Measurements from ENCODE around the gene PPP4R4.

DNA sequence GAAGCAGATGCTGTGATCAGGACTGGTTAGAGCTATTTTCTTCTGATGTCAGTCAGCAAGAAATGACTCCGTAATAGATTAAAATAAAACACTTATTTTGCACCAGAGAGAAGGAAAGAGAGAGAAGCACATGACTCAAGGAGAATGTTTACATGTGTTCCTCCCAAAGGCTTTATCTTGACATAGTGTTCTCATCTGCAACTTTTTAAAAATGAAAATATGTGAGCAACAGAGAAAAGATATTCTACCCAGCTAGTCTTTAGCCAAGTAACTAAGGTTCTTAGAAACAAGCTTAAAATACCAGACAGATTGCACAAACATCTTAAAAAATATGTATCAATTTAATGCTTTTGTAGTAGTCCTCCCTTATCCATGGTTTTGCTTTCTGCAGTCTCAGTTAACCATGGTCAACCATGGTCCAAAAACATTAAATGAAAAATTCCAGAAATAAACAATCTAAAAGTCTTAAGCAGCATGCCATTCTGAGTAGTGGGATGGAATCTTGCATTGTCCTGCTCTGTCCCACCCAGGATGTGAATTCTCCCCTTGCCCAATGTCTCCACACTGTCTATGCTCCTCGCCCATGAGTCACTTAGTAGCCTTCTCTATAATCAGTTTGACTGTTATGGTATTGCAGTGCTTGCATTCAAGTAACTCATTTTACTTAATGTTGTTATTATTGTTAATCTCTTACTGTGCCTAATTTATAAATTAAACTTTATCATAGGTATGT, 109.0 kb downstream of the PPP4R4 start:
- TF ChIP-seq EZH2phosphoT487 (IDR thresholded peaks at IDR 0.05) (no peak), EZH2 (IDR thresholded peaks at IDR 0.05) (no peak)
- TF ChIP-seq, protein P1, sequence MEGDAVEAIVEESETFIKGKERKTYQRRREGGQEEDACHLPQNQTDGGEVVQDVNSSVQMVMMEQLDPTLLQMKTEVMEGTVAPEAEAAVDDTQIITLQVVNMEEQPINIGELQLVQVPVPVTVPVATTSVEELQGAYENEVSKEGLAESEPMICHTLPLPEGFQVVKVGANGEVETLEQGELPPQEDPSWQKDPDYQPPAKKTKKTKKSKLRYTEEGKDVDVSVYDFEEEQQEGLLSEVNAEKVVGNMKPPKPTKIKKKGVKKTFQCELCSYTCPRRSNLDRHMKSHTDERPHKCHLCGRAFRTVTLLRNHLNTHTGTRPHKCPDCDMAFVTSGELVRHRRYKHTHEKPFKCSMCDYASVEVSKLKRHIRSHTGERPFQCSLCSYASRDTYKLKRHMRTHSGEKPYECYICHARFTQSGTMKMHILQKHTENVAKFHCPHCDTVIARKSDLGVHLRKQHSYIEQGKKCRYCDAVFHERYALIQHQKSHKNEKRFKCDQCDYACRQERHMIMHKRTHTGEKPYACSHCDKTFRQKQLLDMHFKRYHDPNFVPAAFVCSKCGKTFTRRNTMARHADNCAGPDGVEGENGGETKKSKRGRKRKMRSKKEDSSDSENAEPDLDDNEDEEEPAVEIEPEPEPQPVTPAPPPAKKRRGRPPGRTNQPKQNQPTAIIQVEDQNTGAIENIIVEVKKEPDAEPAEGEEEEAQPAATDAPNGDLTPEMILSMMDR (IDR thresholded peaks at IDR 0.05): no peak
